MG63 (cell line): ENCODE results near the gene PDE6D. TPM values are rescaled to one million over a fixed set of nuclear protein-coding genes. Genes with fewer than 3 reads are reported as not detected.
A peak's percentile ranks its signal among the peaks of the same experiment; 100 is the strongest.

Experiments used
- DNase-seq: peaks from one replicate; pipeline ENCODE4 v3.0.0-alpha.2; 2020
- H3K27me3 ChIP-seq: fragments of 250-450 bp; sonication (Bioruptor Pico); 2 replicates; pipeline ENCODE4 v1.5.1; 2020; ENCODE audit warnings: mild to moderate bottlenecking, moderate library complexity
- H3K36me3 ChIP-seq: fragments of 250-450 bp; sonication (Bioruptor Pico); 2 replicates; pipeline ENCODE4 v1.5.1; 2020; ENCODE audit warnings: mild to moderate bottlenecking, moderate library complexity
- H3K4me3 ChIP-seq: fragments of 250-450 bp; sonication (Bioruptor Pico); 2 replicates; pipeline ENCODE4 v1.5.1; 2020; ENCODE audit warnings: mild to moderate bottlenecking, moderate library complexity
- H3K9me3 ChIP-seq: fragments of 250-450 bp; sonication (Bioruptor Pico); 2 replicates; pipeline ENCODE4 v1.5.1; 2020; ENCODE audit warnings: mild to moderate bottlenecking, moderate library complexity
- total RNA-seq: library from RNA; depleted of rRNA; stranded (reverse); fragments of >200 nt; shearing (Covaris generic); gene quantifications from 2 replicates; pipeline ENCODE4 v1.2.3, GENCODE V29; 2014; ENCODE audit warnings: low replicate concordance; rRNA removed

Gene PDE6D
- 29.7 and 35.9 TPM in 2 replicates for total RNA-seq

GRCh38 chr2:231780909-231781797 is at the start of gene PDE6D:
TSS of gene PDE6D (minus strand) at chr2:231781282. CDS start at chr2:231781114, 168 bp downstream.
- DNase-seq = peak; percentile 98
- Histone ChIP-seq H3K27me3 (no peaks in the 10 kb centered on the region), H3K36me3 (no peaks in the 10 kb centered on the region), H3K4me3 (peak within 1 kb of the TSS; percentile 96), H3K9me3 (no peaks in the 10 kb centered on the region)

DNA sequence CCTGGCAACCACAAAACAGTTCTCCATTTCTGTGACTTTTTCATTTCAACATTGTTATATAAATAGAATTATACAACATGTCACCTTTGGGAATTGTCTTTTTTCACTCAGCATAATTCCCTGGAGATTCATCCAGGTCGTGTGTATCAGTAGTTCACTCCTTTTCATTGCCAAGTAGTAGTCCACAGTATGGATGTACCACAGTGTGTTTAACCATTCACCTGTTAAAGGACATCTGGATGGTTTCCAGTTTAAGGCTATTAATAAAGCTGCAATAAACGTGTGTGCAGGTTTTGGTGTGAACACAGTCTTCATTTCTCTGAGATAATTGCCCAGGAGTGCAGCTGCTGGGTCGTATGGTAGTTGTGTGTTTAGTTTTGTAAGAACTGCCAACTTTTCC is 40.8 kb upstream of the PDE6D start:
- H3K9me3 ChIP-seq = no peaks in the 10 kb centered on the region
- H3K4me3 ChIP-seq = no peak overlapping the region
- H3K27me3 ChIP-seq = no peaks in the 10 kb centered on the region
- no peaks in the 10 kb centered on the region for H3K36me3 ChIP-seq
- no peak for DNase-seq

GRCh38 chr2:231820786-231821303 is 39.8 kb upstream of the PDE6D start:
- Histone ChIP-seq H3K36me3 (no peaks in the 10 kb centered on the region), H3K4me3 (no peak overlapping the region), H3K9me3 (no peaks in the 10 kb centered on the region), H3K27me3 (no peaks in the 10 kb centered on the region)
- DNase-seq = no peak

GRCh38 chr2:231819447-231820042 is 38.5 kb upstream of the PDE6D start:
- DNase-seq = no peak
- H3K27me3 ChIP-seq = no peaks in the 10 kb centered on the region
- peaks cover 9% of the 10 kb centered on the region; the same call in 1 of the 2 replicates for H3K9me3 ChIP-seq
- peaks cover 4% of the 10 kb centered on the region; the same call in 1 of the 2 replicates for H3K36me3 ChIP-seq
- no peak overlapping the region for H3K4me3 ChIP-seq

GRCh38 chr2:231816327-231817026 is 35.4 kb upstream of the PDE6D start:
- Histone ChIP-seq H3K4me3 (no peak overlapping the region), H3K27me3 (no peaks in the 10 kb centered on the region)
- DNase-seq = no peak

GRCh38 chr2:231810905-231811304 is 29.8 kb upstream of the PDE6D start:
- H3K9me3 ChIP-seq = peaks cover 9% of the 10 kb centered on the region; the same call in 1 of the 2 replicates
- peaks cover 61% of the 10 kb centered on the region for H3K36me3 ChIP-seq

More at GRCh38 chr2:231816327-231817026, 35.4 kb upstream of the PDE6D start:
- H3K36me3 ChIP-seq = peaks cover 26% of the 10 kb centered on the region
- H3K9me3 ChIP-seq = peaks cover 9% of the 10 kb centered on the region; the same call in 1 of the 2 replicates

GRCh38 chr2:231807020-231807419 is 25.9 kb upstream of the PDE6D start:
- Histone ChIP-seq H3K36me3 (peaks cover 48% of the 10 kb centered on the region), H3K9me3 (no peaks in the 10 kb centered on the region)
- no peak for DNase-seq

More at GRCh38 chr2:231810905-231811304, 29.8 kb upstream of the PDE6D start:
- Histone ChIP-seq H3K27me3 (no peaks in the 10 kb centered on the region), H3K4me3 (no peak overlapping the region)
- DNase-seq = peak; percentile 81

GRCh38 chr2:231803501-231804138 is 22.5 kb upstream of the PDE6D start:
- H3K36me3 ChIP-seq = peaks cover 49% of the 10 kb centered on the region
- no peaks in the 10 kb centered on the region for H3K27me3 ChIP-seq
- DNase-seq = no peak
- no peak overlapping the region for H3K4me3 ChIP-seq
- H3K9me3 ChIP-seq = no peaks in the 10 kb centered on the region

More at GRCh38 chr2:231807020-231807419, 25.9 kb upstream of the PDE6D start:
- Histone ChIP-seq H3K27me3 (no peaks in the 10 kb centered on the region), H3K4me3 (no peak overlapping the region)

DNA sequence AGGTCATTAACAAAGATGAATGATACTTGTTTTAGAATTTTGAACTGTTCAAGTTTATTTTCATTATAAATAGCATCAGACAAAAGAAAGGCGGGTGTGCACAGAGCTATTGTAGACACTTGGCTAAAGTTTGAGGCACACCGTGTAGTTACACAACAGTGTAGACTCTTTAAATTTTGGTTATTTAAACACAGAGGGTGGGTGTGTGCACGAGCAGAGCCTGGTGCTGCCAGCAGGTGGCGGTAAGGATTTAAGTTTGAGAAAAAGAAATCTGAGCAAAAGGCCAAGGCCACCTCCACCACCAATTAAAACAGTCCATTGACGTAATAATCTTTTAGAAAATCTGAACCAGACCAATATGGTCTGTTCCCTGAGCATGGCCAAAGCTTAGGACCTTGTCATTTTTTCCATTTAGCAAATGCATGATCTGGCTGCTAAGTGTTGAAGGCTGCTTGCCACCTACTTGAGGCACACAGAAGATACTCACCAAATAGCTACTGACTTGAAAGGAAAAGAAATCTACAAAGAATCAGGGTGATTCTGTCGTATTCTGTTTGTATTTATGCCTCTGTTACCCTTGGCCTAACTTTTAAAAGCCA is 19.5 kb upstream of the PDE6D start:
- Histone ChIP-seq H3K36me3 (peaks cover 52% of the 10 kb centered on the region), H3K4me3 (no peak overlapping the region), H3K27me3 (no peaks in the 10 kb centered on the region), H3K9me3 (no peaks in the 10 kb centered on the region)
- DNase-seq = no peak

GRCh38 chr2:231795525-231796327 is 14.6 kb upstream of the PDE6D start:
- peaks cover 66% of the 10 kb centered on the region for H3K36me3 ChIP-seq
- H3K27me3 ChIP-seq = no peaks in the 10 kb centered on the region
- H3K4me3 ChIP-seq = no peak overlapping the region
- DNase-seq = peak; percentile 65
- no peaks in the 10 kb centered on the region for H3K9me3 ChIP-seq

- no peak for DNase-seq
- Histone ChIP-seq H3K4me3 (no peak overlapping the region), H3K36me3 (peaks cover 66% of the 10 kb centered on the region)
These were observed 13.3 kb upstream of the PDE6D start for GRCh38 chr2:231794383-231794782.

DNA sequence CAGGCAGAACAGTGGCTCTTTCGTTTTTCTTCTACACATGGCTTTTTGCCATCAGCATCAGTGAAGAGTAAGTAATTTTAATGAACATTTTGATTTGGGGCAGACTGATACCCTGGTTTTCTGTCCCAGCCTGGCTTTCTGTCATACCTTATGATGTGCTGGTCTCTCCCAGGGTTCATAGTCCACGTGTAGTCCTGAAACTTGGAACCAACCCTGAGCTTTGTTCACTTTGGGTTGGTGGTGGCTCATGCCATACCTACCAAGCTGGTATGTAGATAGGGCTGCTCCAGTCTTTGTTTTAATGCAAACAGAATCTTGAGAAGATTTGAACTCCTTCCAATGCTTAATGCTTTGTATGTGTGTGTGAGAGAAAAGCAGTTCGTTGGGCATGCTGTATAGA is 10.0 kb upstream of the PDE6D start:
- no peak overlapping the region for H3K4me3 ChIP-seq
- no peaks in the 10 kb centered on the region for H3K27me3 ChIP-seq
- no peak for DNase-seq
- H3K36me3 ChIP-seq = peaks cover 61% of the 10 kb centered on the region
- no peaks in the 10 kb centered on the region for H3K9me3 ChIP-seq

More at GRCh38 chr2:231794383-231794782, 13.3 kb upstream of the PDE6D start:
- no peaks in the 10 kb centered on the region for H3K9me3 ChIP-seq
- no peaks in the 10 kb centered on the region for H3K27me3 ChIP-seq

DNA sequence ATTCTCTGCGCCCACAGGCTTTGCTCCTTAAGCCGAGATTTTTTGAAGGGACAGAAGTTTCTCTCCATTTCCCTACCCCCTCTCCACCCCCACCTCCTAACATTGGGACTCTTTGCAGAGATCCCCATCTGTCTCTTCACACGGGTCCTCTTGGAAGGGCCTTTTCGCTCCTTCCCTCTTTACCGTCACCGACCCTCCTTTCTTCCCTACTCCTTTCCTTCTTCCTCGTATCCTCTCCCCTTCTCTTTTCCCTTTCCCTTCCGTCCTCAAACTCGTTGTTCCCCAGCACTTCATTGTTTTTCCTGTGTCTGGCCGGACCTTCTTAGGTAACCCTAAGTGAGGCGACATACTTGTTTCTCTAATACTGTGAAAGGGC is 5.8 kb upstream of the PDE6D start:
- H3K4me3 ChIP-seq = peak overlapping the region; percentile 84
- H3K27me3 ChIP-seq = no peaks in the 10 kb centered on the region
- no peaks in the 10 kb centered on the region for H3K9me3 ChIP-seq
- DNase-seq = no peak
- H3K36me3 ChIP-seq = peaks cover 33% of the 10 kb centered on the region

DNA sequence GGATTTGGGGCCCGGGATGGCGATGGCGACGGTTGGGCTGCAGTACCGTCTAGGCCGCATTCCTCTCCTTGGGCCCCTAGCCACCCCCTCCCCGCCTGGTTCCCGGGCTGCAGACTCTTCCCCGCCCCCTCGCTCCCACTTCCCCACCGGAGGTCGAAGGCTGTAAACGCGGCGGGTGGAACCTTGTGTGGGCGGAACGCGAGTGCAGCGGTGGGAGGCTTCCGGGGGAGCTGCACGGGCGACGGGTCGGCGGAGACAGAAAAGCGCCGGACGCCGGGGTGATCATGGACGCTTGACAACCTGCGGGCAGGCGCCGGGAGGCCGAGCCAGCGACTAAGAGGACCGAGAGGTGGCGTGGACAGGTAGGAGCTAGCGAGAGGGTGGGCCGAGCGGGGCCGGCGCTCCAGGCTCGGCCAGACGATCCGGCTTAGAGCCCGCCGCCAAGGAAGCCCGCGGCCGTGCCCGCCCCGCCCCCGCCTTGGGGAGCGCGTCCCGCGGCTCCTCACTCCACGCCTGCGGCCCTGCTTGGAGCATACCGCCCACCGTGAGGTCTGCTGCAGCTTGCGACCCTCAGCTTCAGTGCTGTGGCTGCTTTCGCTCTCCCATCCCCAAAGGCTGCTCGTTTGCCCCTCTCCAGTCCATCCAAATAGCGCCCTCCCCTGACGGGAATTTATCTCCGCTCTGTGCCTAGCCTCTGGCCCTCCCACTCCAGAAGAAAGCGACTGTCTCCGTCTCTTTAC is 5.3 kb upstream of the PDE6D start, which contains the start of gene COPS7B:
TSS of gene COPS7B (plus strand) at position 269 of the 740 bp plus-strand sequence. CDS start 2,126 bp downstream, outside the sequence.
- peak; percentile 88 for DNase-seq
- H3K36me3 ChIP-seq = peaks cover 28% of the 10 kb centered on the region
- H3K4me3 ChIP-seq = peak within 1 kb of the TSS; percentile 84
- no peaks in the 10 kb centered on the region for H3K27me3 ChIP-seq
- no peaks in the 10 kb centered on the region for H3K9me3 ChIP-seq
